SJCRH30 (cell line): Measurements from ENCODE around the gene DPP10. TPM values are rescaled to one million over a fixed set of nuclear protein-coding genes. Genes with fewer than 3 reads are reported as not detected.
"Not testable (repeated sequence)": the region's sequence is repeated elsewhere in the genome, so short reads cannot be mapped to it uniquely, and the experiment has no call there.

Experiments
- DNase-seq, 2 experiments: peaks; one replicate each; pipeline ENCODE4 v3.0.0-alpha.2; 2015 to 2020
- H3K27ac ChIP-seq: fragments of 250-450 bp; sonication (Bioruptor Pico); 2 replicates; pipeline ENCODE4 v1.5.1; 2020; ENCODE audit warnings: mild to moderate bottlenecking, moderate library complexity
- H3K27me3 ChIP-seq: fragments of 250-450 bp; sonication (Bioruptor Pico); 2 replicates; pipeline ENCODE4 v1.5.1; 2020; ENCODE audit warnings: mild to moderate bottlenecking, moderate library complexity
- H3K36me3 ChIP-seq: fragments of 250-450 bp; sonication (Bioruptor Pico); 2 replicates; pipeline ENCODE4 v1.5.1; 2020; ENCODE audit warnings: mild to moderate bottlenecking, moderate library complexity
- H3K4me1 ChIP-seq: fragments of 250-450 bp; sonication (Bioruptor Pico); 2 replicates; pipeline ENCODE4 v1.5.1; 2020; ENCODE audit warnings: mild to moderate bottlenecking, moderate library complexity
- H3K4me3 ChIP-seq: fragments of 250-450 bp; sonication (Bioruptor Pico); 2 replicates; pipeline ENCODE4 v1.5.1; 2020; ENCODE audit warnings: mild to moderate bottlenecking, moderate library complexity
- H3K9me3 ChIP-seq: fragments of 250-450 bp; sonication (Bioruptor Pico); replicated peaks from 2 replicates; pipeline ENCODE4 v1.5.1; 2020; ENCODE audit warnings: mild to moderate bottlenecking, moderate library complexity
- total RNA-seq: library from RNA; depleted of rRNA; stranded (reverse); fragments of >200 nt; shearing (Covaris generic); gene quantifications from 2 replicates; pipeline ENCODE4 v1.2.3, GENCODE V29; 2014

DPP10 gene
- total RNA-seq, 1 experiment from 2014 or later, result not detected

GRCh38 chr2:114748175-114748574 is 305.7 kb downstream of the DPP10 start:
- DNase-seq, H3K9me3 ChIP-seq, H3K4me3 ChIP-seq, H3K27me3 ChIP-seq, H3K36me3 ChIP-seq, H3K27ac ChIP-seq, H3K4me1 ChIP-seq: not testable (repeated sequence)

DNA sequence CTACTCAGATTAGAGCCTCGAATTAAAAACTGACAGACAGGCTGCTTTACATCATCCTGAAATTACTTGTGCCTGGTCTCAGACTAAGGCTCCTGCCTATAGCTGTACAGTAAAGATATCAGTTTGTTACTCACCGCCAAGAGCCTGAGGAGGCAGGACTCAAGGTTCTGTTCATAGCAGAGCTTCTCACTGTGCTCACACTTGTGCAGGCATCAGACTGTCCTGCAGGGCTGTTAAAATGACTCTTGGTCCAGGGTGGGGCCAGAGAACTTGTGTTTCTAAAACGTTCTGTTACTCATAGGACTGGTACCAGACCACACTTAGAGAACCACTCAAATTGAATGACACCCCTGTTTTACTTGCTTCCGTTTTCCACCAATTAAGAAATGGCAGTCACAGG is 310.0 kb downstream of the DPP10 start:
- Histone ChIP-seq H3K36me3 (no peaks in the 10 kb centered on the region), H3K4me3 (no peak overlapping the region), H3K27ac (no peak overlapping the region), H3K9me3 (no peaks in the 10 kb centered on the region), H3K27me3 (no peaks in the 10 kb centered on the region; the same call in 1 of the 2 replicates), H3K4me1 (no peaks in the 10 kb centered on the region)
- DNase-seq, result no peak

- Histone ChIP-seq H3K9me3 (no peaks in the 10 kb centered on the region), H3K27me3 (peaks cover 3% of the 10 kb centered on the region; the same call in 1 of the 2 replicates), H3K36me3 (no peaks in the 10 kb centered on the region), H3K27ac (no peak overlapping the region), H3K4me1 (no peaks in the 10 kb centered on the region), H3K4me3 (no peak overlapping the region)
- no peak for DNase-seq
Measured at GRCh38 chr2:114753145-114753544, 310.7 kb downstream of the DPP10 start.

GRCh38 chr2:114754907-114755563 is 312.6 kb downstream of the DPP10 start:
- no peak for DNase-seq
- no peaks in the 10 kb centered on the region for H3K9me3 ChIP-seq

DNA sequence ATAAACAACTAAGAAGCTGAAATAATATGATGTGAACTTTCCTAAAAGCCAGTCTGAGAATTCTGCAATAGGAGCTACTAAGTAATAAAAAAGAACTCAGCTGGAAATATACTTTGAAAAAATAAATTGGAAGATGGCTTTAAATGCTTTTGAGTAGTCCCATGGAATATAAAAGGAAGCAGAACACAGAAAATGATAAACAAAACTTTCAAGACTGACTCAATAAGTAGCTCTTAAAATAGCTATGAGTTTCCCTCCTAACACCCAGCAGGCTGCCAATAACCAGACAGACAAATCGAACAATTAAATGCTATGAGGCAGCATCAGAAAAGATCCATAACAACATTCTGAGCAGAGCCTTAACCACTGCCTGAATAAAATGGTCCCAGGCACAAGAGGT is 319.9 kb downstream of the DPP10 start:
- 0 out of 2 replicates have a peak, but pooled peaks cover 3% of the 10 kb centered on the region for H3K27me3 ChIP-seq
- no peaks in the 10 kb centered on the region for H3K36me3 ChIP-seq
- no peak overlapping the region for H3K4me3 ChIP-seq
- H3K4me1 ChIP-seq, result no peaks in the 10 kb centered on the region
- H3K27ac ChIP-seq, result no peak overlapping the region
- no peak for DNase-seq
- H3K9me3 ChIP-seq, result no peaks in the 10 kb centered on the region

More at GRCh38 chr2:114754907-114755563, 312.6 kb downstream of the DPP10 start:
- no peaks in the 10 kb centered on the region for H3K4me1 ChIP-seq
- H3K36me3 ChIP-seq, result no peaks in the 10 kb centered on the region
- peaks cover 3% of the 10 kb centered on the region; the same call in 1 of the 2 replicates for H3K27me3 ChIP-seq
- H3K27ac ChIP-seq, result no peak overlapping the region
- H3K4me3 ChIP-seq, result no peak overlapping the region

DNA sequence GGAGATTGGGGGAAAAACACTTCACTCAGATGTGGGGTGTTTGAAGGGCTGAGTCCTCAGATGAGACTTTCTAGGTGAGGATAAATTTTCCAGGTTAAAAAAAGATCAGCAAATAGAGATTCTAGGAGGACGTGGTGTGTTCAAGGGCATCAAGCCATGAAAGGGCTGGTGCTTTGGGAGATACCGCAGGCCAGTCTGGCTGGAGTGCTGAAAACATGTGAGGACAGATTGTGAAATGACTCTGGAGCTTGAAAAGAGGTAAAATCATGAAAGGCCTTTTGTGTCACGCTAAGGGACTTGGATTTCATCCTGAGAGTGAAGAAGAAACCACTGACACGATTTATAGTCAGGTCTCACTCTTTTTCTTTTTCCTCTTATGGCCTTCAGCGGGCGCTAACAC is 320.5 kb downstream of the DPP10 start:
- Histone ChIP-seq H3K9me3 (no peaks in the 10 kb centered on the region), H3K36me3 (no peaks in the 10 kb centered on the region), H3K4me3 (no peak overlapping the region), H3K4me1 (no peaks in the 10 kb centered on the region), H3K27me3 (no peaks in the 10 kb centered on the region), H3K27ac (no peak overlapping the region)
- no peak for DNase-seq

DNA sequence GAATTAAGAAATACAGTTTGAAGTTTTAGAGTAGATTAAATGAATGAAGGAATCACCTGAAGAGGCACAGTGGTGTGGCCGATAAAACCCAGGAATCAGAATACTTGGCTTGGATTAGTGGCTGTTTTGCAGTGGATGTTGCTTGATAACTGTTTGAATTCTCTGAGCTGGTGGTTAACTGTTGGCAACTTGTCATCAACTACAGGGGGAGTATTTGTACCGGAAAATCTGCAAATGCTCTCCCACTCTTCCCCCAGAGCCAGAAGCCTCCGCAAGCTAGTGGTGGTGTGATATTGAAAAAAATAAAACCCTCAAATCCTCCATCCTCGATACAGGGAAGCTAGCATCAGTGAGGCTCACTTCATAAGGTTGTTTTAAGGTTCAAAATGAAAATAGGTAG is 326.7 kb downstream of the DPP10 start:
- no peak overlapping the region for H3K27ac ChIP-seq
- no peak for DNase-seq
- no peaks in the 10 kb centered on the region for H3K27me3 ChIP-seq
- no peaks in the 10 kb centered on the region for H3K4me1 ChIP-seq
- no peaks in the 10 kb centered on the region for H3K36me3 ChIP-seq
- no peak overlapping the region for H3K4me3 ChIP-seq
- H3K9me3 ChIP-seq, result no peaks in the 10 kb centered on the region

DNA sequence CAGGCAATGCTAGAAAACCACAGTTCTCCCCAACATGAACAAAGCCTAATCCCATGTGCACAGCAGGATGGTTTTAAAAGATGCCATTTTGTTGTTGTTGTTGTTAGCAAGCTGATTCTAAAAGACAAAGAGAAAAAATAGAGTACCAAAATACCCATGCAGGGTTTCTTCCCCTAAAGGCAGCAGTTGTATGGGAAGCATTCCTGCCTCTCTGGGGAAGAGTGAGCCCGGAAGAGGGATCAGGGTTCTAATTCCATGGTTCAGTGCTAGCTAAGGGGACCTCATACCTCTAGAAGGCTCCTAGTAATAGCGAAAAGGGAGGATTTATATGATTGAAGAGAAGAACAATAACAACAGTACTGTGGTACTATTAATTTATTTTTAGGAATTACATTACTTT is 327.6 kb downstream of the DPP10 start:
- no peak for DNase-seq
- H3K27ac ChIP-seq, result no peak overlapping the region
- H3K9me3 ChIP-seq, result no peaks in the 10 kb centered on the region
- no peaks in the 10 kb centered on the region for H3K36me3 ChIP-seq
- no peaks in the 10 kb centered on the region for H3K4me1 ChIP-seq
- H3K4me3 ChIP-seq, result no peak overlapping the region
- no peaks in the 10 kb centered on the region for H3K27me3 ChIP-seq

GRCh38 chr2:114784046-114784445 is 341.6 kb downstream of the DPP10 start:
- Histone ChIP-seq H3K9me3 (no peaks in the 10 kb centered on the region), H3K4me3 (no peak overlapping the region), H3K36me3 (no peaks in the 10 kb centered on the region), H3K27me3 (no peaks in the 10 kb centered on the region), H3K27ac (no peak overlapping the region), H3K4me1 (no peaks in the 10 kb centered on the region)
- no peak for DNase-seq

GRCh38 chr2:114784890-114785583 is 342.6 kb downstream of the DPP10 start:
- no peak overlapping the region for H3K27ac ChIP-seq
- H3K27me3 ChIP-seq, result no peaks in the 10 kb centered on the region
- no peak overlapping the region for H3K4me3 ChIP-seq
- no peaks in the 10 kb centered on the region for H3K4me1 ChIP-seq
- no peaks in the 10 kb centered on the region for H3K9me3 ChIP-seq
- no peaks in the 10 kb centered on the region for H3K36me3 ChIP-seq
- no peak for DNase-seq

DNA sequence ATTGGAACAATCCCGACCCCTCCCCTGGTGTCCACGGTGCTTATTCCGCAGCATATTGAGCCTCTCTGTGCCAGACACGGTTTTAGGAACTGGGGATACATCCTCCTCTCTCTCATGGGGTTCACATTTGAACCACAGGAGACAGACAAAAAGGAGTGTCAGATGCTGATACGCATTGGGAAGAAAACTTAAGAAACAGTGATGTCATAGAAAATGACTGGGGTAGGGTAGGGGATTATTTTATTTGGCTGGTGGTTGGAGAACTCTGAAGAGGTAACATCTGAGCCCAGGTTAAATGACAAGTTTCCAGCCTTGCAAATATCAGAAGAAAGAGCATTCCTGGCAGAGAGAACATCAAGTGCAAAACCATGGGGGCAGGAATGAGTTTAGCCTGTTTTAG is 344.5 kb downstream of the DPP10 start:
- no peaks in the 10 kb centered on the region for H3K27me3 ChIP-seq
- no peak overlapping the region for H3K27ac ChIP-seq
- no peaks in the 10 kb centered on the region for H3K4me1 ChIP-seq
- no peak overlapping the region for H3K4me3 ChIP-seq
- H3K36me3 ChIP-seq, result no peaks in the 10 kb centered on the region
- H3K9me3 ChIP-seq, result no peaks in the 10 kb centered on the region
- DNase-seq, result no peak

GRCh38 chr2:114787486-114787885 is 345.0 kb downstream of the DPP10 start:
- H3K36me3 ChIP-seq, result no peaks in the 10 kb centered on the region
- no peak overlapping the region for H3K4me3 ChIP-seq
- DNase-seq, result no peak
- no peak overlapping the region for H3K27ac ChIP-seq
- H3K27me3 ChIP-seq, result no peaks in the 10 kb centered on the region
- H3K9me3 ChIP-seq, result no peaks in the 10 kb centered on the region
- H3K4me1 ChIP-seq, result no peaks in the 10 kb centered on the region

DNA sequence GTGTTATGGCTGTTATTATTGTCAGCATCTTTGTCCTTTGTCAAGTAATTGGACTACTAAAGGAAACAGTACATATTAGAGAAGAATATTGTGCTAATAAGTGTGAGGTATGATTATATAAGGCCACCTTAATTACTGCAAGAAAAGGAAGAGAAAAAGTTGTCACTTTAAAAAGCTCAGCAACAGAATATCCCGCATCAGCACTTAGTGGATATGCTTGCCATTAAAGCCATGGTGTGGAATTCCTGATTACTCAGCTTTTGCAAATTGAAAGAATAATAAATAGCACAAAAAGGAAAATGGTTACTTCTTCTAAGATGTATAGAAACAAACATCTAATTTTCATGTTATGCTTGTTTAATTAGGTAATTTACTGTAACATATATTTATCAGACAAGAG is 347.5 kb downstream of the DPP10 start:
- no peak for DNase-seq
- H3K9me3 ChIP-seq, result no peaks in the 10 kb centered on the region
- no peaks in the 10 kb centered on the region for H3K36me3 ChIP-seq
- H3K27ac ChIP-seq, result no peak overlapping the region
- no peaks in the 10 kb centered on the region for H3K27me3 ChIP-seq
- H3K4me3 ChIP-seq, result no peak overlapping the region
- H3K4me1 ChIP-seq, result no peaks in the 10 kb centered on the region

GRCh38 chr2:114797540-114797939 is 355.1 kb downstream of the DPP10 start:
- Histone ChIP-seq H3K27ac (no peak overlapping the region), H3K36me3 (no peaks in the 10 kb centered on the region), H3K4me3 (no peak overlapping the region), H3K27me3 (no peaks in the 10 kb centered on the region), H3K4me1 (no peaks in the 10 kb centered on the region), H3K9me3 (no peaks in the 10 kb centered on the region)
- DNase-seq, result no peak

GRCh38 chr2:114797942-114798341 is 355.5 kb downstream of the DPP10 start:
- Histone ChIP-seq H3K36me3 (no peaks in the 10 kb centered on the region), H3K4me1 (no peaks in the 10 kb centered on the region), H3K27me3 (no peaks in the 10 kb centered on the region), H3K9me3 (no peaks in the 10 kb centered on the region), H3K27ac (no peak overlapping the region), H3K4me3 (no peak overlapping the region)
- no peak for DNase-seq

DNA sequence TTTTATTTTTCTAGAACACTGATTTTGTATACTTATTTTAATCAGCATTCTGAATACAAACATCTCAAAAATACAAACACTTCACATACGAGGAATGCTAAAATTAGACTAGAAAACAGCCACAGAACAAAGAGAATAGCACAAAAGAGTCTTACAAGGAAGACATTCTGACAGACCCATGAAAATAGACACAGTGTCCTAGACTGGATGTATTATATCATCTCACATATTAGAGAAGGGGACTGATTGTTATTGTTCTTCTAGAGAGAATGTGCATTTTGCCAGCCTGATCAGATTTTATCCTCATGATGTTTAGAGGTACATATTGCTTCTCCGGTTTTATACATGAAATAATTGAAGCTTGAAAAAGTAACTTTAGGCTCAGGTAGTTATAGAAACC is 357.9 kb downstream of the DPP10 start:
- no peaks in the 10 kb centered on the region for H3K36me3 ChIP-seq
- no peak overlapping the region for H3K27ac ChIP-seq
- no peak for DNase-seq
- H3K4me3 ChIP-seq, result no peak overlapping the region
- no peaks in the 10 kb centered on the region for H3K9me3 ChIP-seq
- H3K27me3 ChIP-seq, result no peaks in the 10 kb centered on the region
- H3K4me1 ChIP-seq, result no peaks in the 10 kb centered on the region
